Activated CD4-positive, alpha-beta T cell treated with anti-CD3 and anti-CD28 coated beads, Interleukin-2, amount 10 ng/mL, durations not matched to agents 24 days and 14 days (primary cell): ENCODE results near the gene MTCH1. TPM values are rescaled to one million over a fixed set of nuclear protein-coding genes. Genes with fewer than 3 reads are reported as not detected.
"Not testable (repeated sequence)": the region's sequence is repeated elsewhere in the genome, so short reads cannot be mapped to it uniquely, and the experiment has no call there.

Experiments
- DNase-seq: peaks from one replicate; pipeline ENCODE4 v3.0.0; 2022
- H3K27ac Mint-ChIP-seq: one replicate; pipeline ENCODE4 v1.8.0; 2022; ENCODE audit warnings: mild to moderate bottlenecking, mixed read lengths
- H3K27me3 Mint-ChIP-seq: one replicate; pipeline ENCODE4 v1.8.0; 2022; ENCODE audit warnings: mixed read lengths
- H3K36me3 Mint-ChIP-seq: one replicate; pipeline ENCODE4 v1.8.0; 2022; ENCODE audit warnings: low read depth, mild to moderate bottlenecking, mixed read lengths
- H3K4me1 Mint-ChIP-seq: one replicate; pipeline ENCODE4 v1.8.0; 2021; ENCODE audit warnings: mixed read lengths
- H3K4me3 Mint-ChIP-seq: one replicate; pipeline ENCODE4 v1.8.0; 2022; ENCODE audit warnings: mild to moderate bottlenecking, moderate library complexity, mixed read lengths
- H3K9me3 Mint-ChIP-seq: one replicate; pipeline ENCODE4 v1.8.0; 2021; ENCODE audit warnings: mixed read lengths
- intact Hi-C: fragments of 100-400 bp; cut with micrococcal nuclease; formaldehyde crosslinking; loops from one replicate; pipeline ENCODE4 v1.15.1; 2023
- total RNA-seq: library from RNA; stranded (reverse); gene quantifications from 2 replicates; pipeline ENCODE4 v1.2.3, GENCODE V29; 2022

The MTCH1 gene
- total RNA-seq, 1 donor from 2014 or later: 119 TPM

- intact Hi-C loops: no loop called here
- Mint-ChIP-seq H3K9me3 (no peaks in the 10 kb centered on the region), H3K27me3 (peaks cover 8% of the 10 kb centered on the region), H3K4me1 (peaks cover 40% of the 10 kb centered on the region), H3K27ac (no peak overlapping the region), H3K36me3 (no peaks in the 10 kb centered on the region), H3K4me3 (no peak overlapping the region)
- DNase-seq: no peak
Measured at GRCh38 chr6:36949636-36950035, 36.4 kb downstream of the MTCH1 start.

- intact Hi-C loops, H3K27me3 Mint-ChIP-seq, H3K4me3 Mint-ChIP-seq, DNase-seq, H3K9me3 Mint-ChIP-seq, H3K36me3 Mint-ChIP-seq: not testable (repeated sequence)
- H3K27ac Mint-ChIP-seq: peak overlapping the region; percentile 10
- H3K4me1 Mint-ChIP-seq: peaks cover 37% of the 10 kb centered on the region
Measured at GRCh38 chr6:36949076-36949475, 36.9 kb downstream of the MTCH1 start.

GRCh38 chr6:36947570-36948351 is 38.2 kb downstream of the MTCH1 start:
- DNase-seq: peak; percentile 82
- H3K27me3 Mint-ChIP-seq: peaks cover 13% of the 10 kb centered on the region
- H3K27ac Mint-ChIP-seq: peak overlapping the region; percentile 32

GRCh38 chr6:36946526-36946925 is 39.5 kb downstream of the MTCH1 start:
- intact Hi-C loops: no loop called here
- no peaks in the 10 kb centered on the region for H3K9me3 Mint-ChIP-seq
- no peak overlapping the region for H3K4me3 Mint-ChIP-seq
- DNase-seq: no peak
- H3K36me3 Mint-ChIP-seq: no peaks in the 10 kb centered on the region
- H3K27ac Mint-ChIP-seq: peak overlapping the region; percentile 5
- peaks cover 29% of the 10 kb centered on the region for H3K4me1 Mint-ChIP-seq
- H3K27me3 Mint-ChIP-seq: peaks cover 15% of the 10 kb centered on the region

More at GRCh38 chr6:36947570-36948351, 38.2 kb downstream of the MTCH1 start:
- H3K4me3 Mint-ChIP-seq: peak overlapping the region; percentile 39
- H3K9me3 Mint-ChIP-seq: no peaks in the 10 kb centered on the region
- intact Hi-C loops: no loop called here
- peaks cover 29% of the 10 kb centered on the region for H3K4me1 Mint-ChIP-seq
- no peaks in the 10 kb centered on the region for H3K36me3 Mint-ChIP-seq

- no peaks in the 10 kb centered on the region for H3K9me3 Mint-ChIP-seq
- no peak for DNase-seq
- no peak overlapping the region for H3K27ac Mint-ChIP-seq
- no peak overlapping the region for H3K4me3 Mint-ChIP-seq
- peaks cover 19% of the 10 kb centered on the region for H3K27me3 Mint-ChIP-seq
- H3K4me1 Mint-ChIP-seq: peaks cover 29% of the 10 kb centered on the region
- no peaks in the 10 kb centered on the region for H3K36me3 Mint-ChIP-seq
- intact Hi-C loops: no loop called here
Measured at GRCh38 chr6:36945301-36945700, 40.7 kb downstream of the MTCH1 start.

GRCh38 chr6:36944650-36945049 is 41.3 kb downstream of the MTCH1 start:
- Mint-ChIP-seq H3K27ac (no peak overlapping the region), H3K27me3 (peaks cover 20% of the 10 kb centered on the region), H3K36me3 (no peaks in the 10 kb centered on the region), H3K9me3 (no peaks in the 10 kb centered on the region), H3K4me3 (no peak overlapping the region), H3K4me1 (peaks cover 26% of the 10 kb centered on the region)
- DNase-seq: no peak
- intact Hi-C loops: no loop called here

GRCh38 chr6:36942329-36942728 is 43.7 kb downstream of the MTCH1 start:
- H3K27ac Mint-ChIP-seq, H3K9me3 Mint-ChIP-seq, DNase-seq, H3K4me1 Mint-ChIP-seq, H3K4me3 Mint-ChIP-seq, H3K36me3 Mint-ChIP-seq, intact Hi-C loops: not testable (repeated sequence)
- H3K27me3 Mint-ChIP-seq: peaks cover 20% of the 10 kb centered on the region

GRCh38 chr6:36941561-36941960 is 44.4 kb downstream of the MTCH1 start:
- H3K4me3 Mint-ChIP-seq, DNase-seq, intact Hi-C loops, H3K36me3 Mint-ChIP-seq, H3K4me1 Mint-ChIP-seq, H3K9me3 Mint-ChIP-seq, H3K27ac Mint-ChIP-seq: not testable (repeated sequence)
- H3K27me3 Mint-ChIP-seq: peaks cover 21% of the 10 kb centered on the region

- H3K4me3 Mint-ChIP-seq: no peak overlapping the region
- H3K9me3 Mint-ChIP-seq: no peaks in the 10 kb centered on the region
- no peak overlapping the region for H3K27ac Mint-ChIP-seq
- no peak for DNase-seq
- peaks cover 10% of the 10 kb centered on the region for H3K4me1 Mint-ChIP-seq
- no peaks in the 10 kb centered on the region for H3K36me3 Mint-ChIP-seq
- intact Hi-C loops: no loop called here
- H3K27me3 Mint-ChIP-seq: peaks cover 28% of the 10 kb centered on the region
Measured at GRCh38 chr6:36940027-36940426, 46.0 kb downstream of the MTCH1 start.

- H3K36me3 Mint-ChIP-seq, H3K4me1 Mint-ChIP-seq, H3K27ac Mint-ChIP-seq, H3K4me3 Mint-ChIP-seq, intact Hi-C loops, DNase-seq, H3K9me3 Mint-ChIP-seq: not testable (repeated sequence)
- peaks cover 26% of the 10 kb centered on the region for H3K27me3 Mint-ChIP-seq
Measured at GRCh38 chr6:36939005-36939404, 47.0 kb downstream of the MTCH1 start.

GRCh38 chr6:36938536-36938935 is 47.5 kb downstream of the MTCH1 start:
- H3K9me3 Mint-ChIP-seq: no peaks in the 10 kb centered on the region
- peaks cover 8% of the 10 kb centered on the region for H3K4me1 Mint-ChIP-seq
- H3K27ac Mint-ChIP-seq: no peak overlapping the region
- DNase-seq: no peak
- H3K27me3 Mint-ChIP-seq: peaks cover 26% of the 10 kb centered on the region
- no peaks in the 10 kb centered on the region for H3K36me3 Mint-ChIP-seq
- H3K4me3 Mint-ChIP-seq: no peak overlapping the region
- intact Hi-C loops: no loop called here

GRCh38 chr6:36937896-36938295 is 48.1 kb downstream of the MTCH1 start:
- intact Hi-C loops: no loop called here
- no peak for DNase-seq
- no peak overlapping the region for H3K27ac Mint-ChIP-seq
- peaks cover 8% of the 10 kb centered on the region for H3K4me1 Mint-ChIP-seq
- H3K27me3 Mint-ChIP-seq: peaks cover 22% of the 10 kb centered on the region
- no peaks in the 10 kb centered on the region for H3K36me3 Mint-ChIP-seq
- no peak overlapping the region for H3K4me3 Mint-ChIP-seq
- no peaks in the 10 kb centered on the region for H3K9me3 Mint-ChIP-seq

GRCh38 chr6:36936824-36937223 is 49.2 kb downstream of the MTCH1 start:
- Mint-ChIP-seq H3K27me3 (peaks cover 20% of the 10 kb centered on the region), H3K4me3 (no peak overlapping the region), H3K9me3 (no peaks in the 10 kb centered on the region), H3K27ac (no peak overlapping the region), H3K36me3 (no peaks in the 10 kb centered on the region), H3K4me1 (peaks cover 8% of the 10 kb centered on the region)
- DNase-seq: no peak
- intact Hi-C loops: no loop called here

GRCh38 chr6:36934901-36935300 is 51.1 kb downstream of the MTCH1 start:
- Mint-ChIP-seq H3K27me3 (peaks cover 13% of the 10 kb centered on the region), H3K4me3 (no peak overlapping the region), H3K27ac (no peak overlapping the region), H3K36me3 (no peaks in the 10 kb centered on the region), H3K4me1 (peaks cover 8% of the 10 kb centered on the region), H3K9me3 (no peaks in the 10 kb centered on the region)
- no peak for DNase-seq
- intact Hi-C loops: no loop called here

- DNase-seq: no peak
- Mint-ChIP-seq H3K36me3 (no peaks in the 10 kb centered on the region), H3K27me3 (peaks cover 13% of the 10 kb centered on the region), H3K4me1 (peaks cover 8% of the 10 kb centered on the region), H3K9me3 (no peaks in the 10 kb centered on the region), H3K27ac (no peak overlapping the region), H3K4me3 (no peak overlapping the region)
- intact Hi-C loops: no loop called here
Measured at GRCh38 chr6:36933519-36933918, 52.5 kb downstream of the MTCH1 start.
